ENCODE data around the gene SVIP.

SVIP gene

GRCh38 chr11:22829231-22830081, at the start of gene SVIP:
TSS of gene SVIP (minus strand) at chr11:22829801. CDS start at chr11:22829748, 53 bp downstream.
- DNase-seq (ENCODE audit: low read depth): peak; percentile 87

- DNase-seq (ENCODE audit: low read depth): no peak
These were observed 49.0 kb upstream of the SVIP start for GRCh38 chr11:22878604-22879003.

GRCh38 chr11:22878039-22878438, 48.4 kb upstream of the SVIP start:
- no peak for DNase-seq (ENCODE audit: low read depth)

- peak; percentile 30 for DNase-seq (ENCODE audit: low read depth)
These were observed 46.4 kb upstream of the SVIP start for GRCh38 chr11:22875869-22876473.

- no peak for DNase-seq (ENCODE audit: low read depth)
These were observed 39.7 kb upstream of the SVIP start for GRCh38 chr11:22869325-22869724.

- no peak for DNase-seq (ENCODE audit: low read depth)
These were observed 30.6 kb upstream of the SVIP start, which contains the start of gene CCDC179 for GRCh38 chr11:22860241-22860640. TSS of gene CCDC179 (minus strand) at chr11:22860474. CDS start at chr11:22860421, 53 bp downstream.

GRCh38 chr11:22859756-22860155, 30.2 kb upstream of the SVIP start:
- no peak for DNase-seq (ENCODE audit: low read depth)

GRCh38 chr11:22851477-22851876, 21.9 kb upstream of the SVIP start:
- no peak for DNase-seq (ENCODE audit: low read depth)

- DNase-seq (ENCODE audit: low read depth): no peak
These were observed 17.1 kb upstream of the SVIP start for GRCh38 chr11:22846726-22847125.

GRCh38 chr11:22832315-22833015, 2.9 kb upstream of the SVIP start:
- no peak for DNase-seq (ENCODE audit: low read depth)

- DNase-seq (ENCODE audit: low read depth): no peak
These were observed 447 bp upstream of the SVIP start for GRCh38 chr11:22830082-22830414.

GRCh38 chr11:22828373-22828772, 1.2 kb downstream of the SVIP start:
- no peak for DNase-seq (ENCODE audit: low read depth)

- no peak for DNase-seq (ENCODE audit: low read depth)
These were observed 7.4 kb downstream of the SVIP start for GRCh38 chr11:22822203-22822602.

- no peak for DNase-seq (ENCODE audit: low read depth)
These were observed 19.7 kb downstream of the SVIP start for GRCh38 chr11:22809893-22810292.

GRCh38 chr11:22808571-22809197, 20.9 kb downstream of the SVIP start:
- DNase-seq (ENCODE audit: low read depth): no peak

GRCh38 chr11:22807855-22808570, 21.6 kb downstream of the SVIP start:
- no peak for DNase-seq (ENCODE audit: low read depth)

- DNase-seq (ENCODE audit: low read depth): no peak
These were observed 22.2 kb downstream of the SVIP start for GRCh38 chr11:22807391-22807790.

- DNase-seq (ENCODE audit: low read depth): no peak
These were observed 26.7 kb downstream of the SVIP start for GRCh38 chr11:22802861-22803260.

- DNase-seq (ENCODE audit: low read depth): no peak
These were observed 29.1 kb downstream of the SVIP start for GRCh38 chr11:22800482-22800881.

GRCh38 chr11:22798901-22799300, 30.7 kb downstream of the SVIP start:
- no peak for DNase-seq (ENCODE audit: low read depth)

GRCh38 chr11:22797047-22797446, 32.6 kb downstream of the SVIP start:
- DNase-seq (ENCODE audit: low read depth): no peak

- DNase-seq (ENCODE audit: low read depth): no peak
These were observed 33.7 kb downstream of the SVIP start for GRCh38 chr11:22795914-22796313.
